GM12873 (cell line): ENCODE data around the gene WNT8A.

ENCODE experiments used
- TF ChIP-seq, protein P1 (sequence below): IDR thresholded peaks from 2 replicates; pipeline ENCODE4 v1.5.1; 2012; ENCODE audit warnings: low read depth, mild to moderate bottlenecking, moderate library complexity, low read length, control low read depth; ENCODE audit not compliant: insufficient read depth; ENCODE audit errors: missing control alignments

The WNT8A gene

DNA sequence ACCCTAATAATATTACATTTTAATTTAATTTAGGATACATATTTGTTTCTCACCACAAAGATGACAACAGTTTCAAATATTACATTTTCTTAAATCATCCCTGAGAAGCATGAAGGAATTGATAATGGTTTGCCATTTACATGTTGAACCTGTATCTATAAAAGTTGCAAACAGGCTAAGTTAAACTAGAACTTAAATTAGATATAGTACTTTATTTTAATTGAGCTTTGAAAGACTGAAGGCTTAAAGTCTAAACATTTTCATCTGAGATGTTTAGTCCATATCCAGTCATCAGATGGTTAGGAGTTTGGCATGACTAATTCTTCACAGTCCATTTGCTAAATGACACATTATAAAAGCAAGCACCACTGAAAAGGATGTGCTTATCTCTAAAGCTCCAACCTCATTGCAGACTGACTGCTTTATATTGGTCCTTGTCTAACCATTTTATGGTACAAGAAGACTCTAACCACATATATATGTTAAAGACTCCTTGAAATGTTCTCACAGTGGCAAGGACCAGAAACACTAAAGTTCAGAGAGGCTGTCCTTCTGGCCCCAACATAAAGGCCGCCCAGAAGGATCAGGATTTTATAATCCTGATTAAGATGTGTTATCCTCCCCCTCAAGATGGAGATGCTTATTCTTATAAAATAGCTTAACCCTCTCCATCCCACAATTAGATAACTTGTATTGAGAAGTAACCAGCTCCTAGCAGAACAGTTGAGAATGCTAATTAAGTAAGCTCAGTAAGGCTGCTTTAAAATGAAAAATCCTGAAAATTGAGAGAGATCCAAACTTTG, 25.8 kb downstream of the WNT8A start:
- TF ChIP-seq, protein P1, sequence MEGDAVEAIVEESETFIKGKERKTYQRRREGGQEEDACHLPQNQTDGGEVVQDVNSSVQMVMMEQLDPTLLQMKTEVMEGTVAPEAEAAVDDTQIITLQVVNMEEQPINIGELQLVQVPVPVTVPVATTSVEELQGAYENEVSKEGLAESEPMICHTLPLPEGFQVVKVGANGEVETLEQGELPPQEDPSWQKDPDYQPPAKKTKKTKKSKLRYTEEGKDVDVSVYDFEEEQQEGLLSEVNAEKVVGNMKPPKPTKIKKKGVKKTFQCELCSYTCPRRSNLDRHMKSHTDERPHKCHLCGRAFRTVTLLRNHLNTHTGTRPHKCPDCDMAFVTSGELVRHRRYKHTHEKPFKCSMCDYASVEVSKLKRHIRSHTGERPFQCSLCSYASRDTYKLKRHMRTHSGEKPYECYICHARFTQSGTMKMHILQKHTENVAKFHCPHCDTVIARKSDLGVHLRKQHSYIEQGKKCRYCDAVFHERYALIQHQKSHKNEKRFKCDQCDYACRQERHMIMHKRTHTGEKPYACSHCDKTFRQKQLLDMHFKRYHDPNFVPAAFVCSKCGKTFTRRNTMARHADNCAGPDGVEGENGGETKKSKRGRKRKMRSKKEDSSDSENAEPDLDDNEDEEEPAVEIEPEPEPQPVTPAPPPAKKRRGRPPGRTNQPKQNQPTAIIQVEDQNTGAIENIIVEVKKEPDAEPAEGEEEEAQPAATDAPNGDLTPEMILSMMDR = no peak

DNA sequence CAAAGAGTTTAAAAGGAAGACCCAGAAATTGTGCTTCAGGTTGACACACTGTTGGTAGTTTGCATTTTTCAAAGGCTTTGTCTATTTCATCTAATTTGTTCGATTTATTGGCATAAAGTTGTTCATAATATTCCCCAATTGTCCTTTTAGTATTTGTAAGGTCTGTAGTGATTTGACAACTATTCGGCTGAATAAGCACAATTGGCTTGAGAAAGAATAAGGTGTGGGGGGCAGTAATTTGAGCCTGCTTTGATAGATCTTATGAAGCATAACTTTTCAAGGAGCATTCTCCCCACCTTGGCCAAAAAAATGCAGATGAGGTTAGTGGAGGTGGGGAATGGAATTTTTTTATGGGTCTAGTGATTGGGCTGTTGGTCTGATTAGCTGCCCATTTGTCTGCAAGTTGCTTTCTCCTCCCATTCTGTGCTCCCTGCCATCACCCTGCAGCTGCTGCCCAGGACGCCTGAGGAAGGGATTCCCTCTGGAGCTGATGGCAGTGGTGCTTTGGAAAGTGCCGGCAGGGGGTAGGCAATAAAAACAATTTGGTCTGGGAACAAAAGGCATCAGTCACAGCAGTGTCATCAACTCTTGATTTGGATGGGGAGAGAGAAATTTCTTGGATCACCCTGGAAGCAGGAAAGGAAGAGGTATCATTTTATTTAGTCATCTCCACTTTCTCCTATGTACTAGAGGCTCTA, 26.6 kb downstream of the WNT8A start:
- TF ChIP-seq, protein P1 = no peak

DNA sequence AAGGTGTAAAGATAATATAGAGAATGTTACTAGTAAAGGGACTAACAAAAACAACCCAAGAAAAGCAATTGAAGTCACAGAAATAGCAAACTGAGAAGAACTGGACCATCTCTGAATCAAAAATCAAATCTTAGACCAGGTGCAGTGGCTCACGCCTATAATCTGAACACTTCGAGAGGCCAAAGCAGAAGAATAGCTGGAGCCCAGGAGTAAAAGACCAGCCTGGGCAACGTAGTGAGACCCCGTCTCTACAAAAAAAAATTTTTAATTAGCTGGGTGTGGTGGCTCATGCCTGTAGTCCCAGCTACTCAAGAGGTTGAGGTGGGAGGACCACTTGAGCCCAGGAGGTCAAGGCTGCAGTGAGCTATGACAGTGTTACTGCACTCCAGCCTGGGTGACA, 27.3 kb downstream of the WNT8A start:
- TF ChIP-seq, protein P1 = no peak

DNA sequence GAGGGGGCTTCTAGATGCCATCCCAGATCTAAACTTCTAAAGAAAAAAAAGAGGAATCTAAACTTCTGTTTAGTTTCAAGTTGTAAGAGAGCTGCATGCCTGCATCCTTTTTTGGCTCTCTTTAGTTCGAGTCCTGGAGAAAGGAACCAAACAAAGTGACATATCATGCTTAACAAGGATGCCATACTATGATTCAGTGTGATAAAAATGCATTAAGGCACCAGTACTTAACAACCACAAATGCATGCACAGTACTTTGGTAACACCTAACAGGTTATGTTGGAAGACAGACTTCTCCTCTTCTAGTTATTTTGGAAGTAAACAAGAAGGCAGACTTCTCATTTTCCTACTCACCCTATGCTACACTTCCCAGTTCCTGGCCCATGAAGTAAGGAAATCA, 28.1 kb downstream of the WNT8A start:
- TF ChIP-seq, protein P1 = no peak

DNA sequence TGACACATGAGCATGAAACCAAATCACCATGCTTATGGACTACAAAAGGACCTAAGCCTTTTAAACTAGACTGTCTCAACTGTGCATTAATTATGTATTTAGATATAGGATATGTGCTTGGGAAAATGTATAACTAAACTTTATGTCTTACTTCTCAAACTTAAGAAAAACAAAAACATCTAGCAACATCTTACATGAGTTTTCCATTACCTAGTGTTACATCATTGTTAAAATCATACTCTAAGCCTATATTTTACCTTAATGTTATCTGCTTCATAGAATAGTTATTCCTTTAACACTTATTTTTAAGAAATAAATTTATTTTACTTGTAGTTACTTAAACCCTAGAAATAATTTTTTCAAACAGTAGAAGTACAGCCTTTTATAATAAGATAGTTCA, 31.4 kb downstream of the WNT8A start:
- TF ChIP-seq, protein P1 = no peak

DNA sequence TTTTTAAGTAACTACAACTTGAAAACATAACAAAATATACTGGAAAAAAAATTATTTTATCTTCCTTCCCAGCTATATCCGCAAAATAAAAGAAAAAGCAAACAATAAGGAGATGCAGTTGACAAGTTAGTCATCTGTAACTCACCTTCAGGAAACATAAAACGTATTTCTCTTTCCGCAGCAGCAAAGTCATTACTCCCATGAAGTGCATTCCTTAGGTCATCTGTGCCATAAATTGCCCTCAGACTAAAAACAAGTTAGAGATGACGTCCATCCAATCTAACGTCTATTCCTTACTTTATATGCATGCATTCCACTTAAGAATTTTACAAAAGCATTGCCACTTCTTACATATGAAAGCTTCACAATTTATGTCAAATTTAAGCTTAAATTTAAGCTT, 44.5 kb downstream of the WNT8A start:
- TF ChIP-seq, protein P1 = no peak

DNA sequence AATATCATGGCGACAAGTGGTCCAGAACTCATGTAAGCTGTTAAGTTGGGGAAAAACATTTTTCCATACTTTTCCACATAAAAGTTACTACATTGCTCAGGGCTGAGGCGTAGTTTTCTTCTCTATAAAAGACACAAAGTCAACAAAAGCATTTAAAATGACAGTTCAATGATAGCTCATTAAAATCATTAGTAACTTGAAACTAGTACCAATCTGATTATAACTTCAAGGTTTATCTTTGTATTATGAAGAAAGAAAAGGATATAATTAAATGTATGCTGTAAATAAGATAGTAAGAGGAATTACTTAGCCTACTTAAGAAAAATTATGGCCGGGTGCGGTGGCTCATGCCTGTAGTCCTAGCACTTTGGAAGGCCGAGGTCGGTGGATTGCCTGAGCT, 45.5 kb downstream of the WNT8A start:
- TF ChIP-seq, protein P1 = no peak
